ENCODE data around the gene MPHOSPH10.
"Not testable (repeated sequence)": the region's sequence is repeated elsewhere in the genome, so short reads cannot be mapped to it uniquely, and the experiment has no call there.

MPHOSPH10 gene

GRCh38 chr2:71174207-71174606, 43.8 kb downstream of the MPHOSPH10 start:
- DNase-seq: no peak

- not testable (repeated sequence) for DNase-seq
Observed at GRCh38 chr2:71178836-71179235, 48.4 kb downstream of the MPHOSPH10 start.

DNA sequence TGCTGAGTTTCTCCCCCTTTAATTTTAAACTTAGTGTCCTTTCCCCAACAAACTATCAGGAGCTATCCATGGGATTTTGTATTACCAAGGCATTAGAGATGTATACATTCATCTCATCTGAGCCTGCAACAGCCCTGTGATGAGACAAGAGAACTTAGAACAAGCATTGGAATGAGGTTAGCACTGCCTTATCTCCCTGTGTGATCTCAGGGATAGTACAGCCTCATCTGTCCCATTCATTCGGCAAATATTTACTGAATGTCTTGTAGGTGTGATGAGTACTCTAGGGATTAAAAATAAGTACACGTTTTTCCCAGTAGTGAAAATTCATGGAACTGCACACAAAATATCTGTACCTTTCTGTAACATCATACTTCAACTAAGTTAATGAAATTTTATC, 50.9 kb downstream of the MPHOSPH10 start:
- no peak for DNase-seq

GRCh38 chr2:71183306-71184115, 53.1 kb downstream of the MPHOSPH10 start:
- DNase-seq: not testable (repeated sequence)

- DNase-seq: no peak
Observed at GRCh38 chr2:71186973-71187372, 56.5 kb downstream of the MPHOSPH10 start.

DNA sequence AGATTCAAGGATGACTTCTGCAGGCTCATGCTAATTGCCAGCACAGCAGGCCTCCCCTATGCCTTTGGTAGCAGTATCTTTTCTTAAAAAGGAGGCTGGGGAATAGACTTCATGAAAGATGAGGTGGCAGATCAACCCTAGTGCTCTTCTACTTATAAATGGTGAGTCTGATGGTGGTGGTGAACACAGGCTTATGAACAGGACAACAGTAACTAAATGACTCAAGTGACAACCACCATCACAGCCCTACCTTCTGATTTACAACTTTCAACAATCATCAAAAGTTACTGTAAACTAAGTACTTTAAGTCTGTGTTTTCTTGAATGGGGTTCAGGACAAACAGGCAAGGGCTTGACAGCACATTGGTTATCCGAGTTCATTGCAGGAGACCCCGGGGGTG, 57.2 kb downstream of the MPHOSPH10 start:
- no peak for DNase-seq

GRCh38 chr2:71190656-71191569, 60.5 kb downstream of the MPHOSPH10 start:
- DNase-seq: no peak

DNA sequence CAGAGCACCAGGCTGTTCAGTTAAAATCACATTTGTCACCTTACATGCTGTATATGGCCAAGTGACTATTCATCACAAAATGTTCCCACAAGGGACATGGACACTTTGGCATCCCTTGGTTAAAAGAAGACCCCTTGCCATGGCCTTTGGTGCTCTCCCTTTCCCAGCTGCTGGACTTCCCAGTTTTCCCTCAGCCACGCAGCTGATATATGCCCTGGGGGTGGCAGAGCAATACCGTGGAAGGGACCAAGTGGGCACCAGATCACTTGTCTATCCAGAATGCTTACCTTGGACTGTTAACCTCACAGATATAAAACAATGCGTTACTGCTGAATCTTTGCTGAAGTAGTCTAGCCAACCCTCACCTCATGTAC, 61.1 kb downstream of the MPHOSPH10 start:
- DNase-seq: no peak
